ENCODE data around the gene C19orf38.

C19orf38 gene

DNA sequence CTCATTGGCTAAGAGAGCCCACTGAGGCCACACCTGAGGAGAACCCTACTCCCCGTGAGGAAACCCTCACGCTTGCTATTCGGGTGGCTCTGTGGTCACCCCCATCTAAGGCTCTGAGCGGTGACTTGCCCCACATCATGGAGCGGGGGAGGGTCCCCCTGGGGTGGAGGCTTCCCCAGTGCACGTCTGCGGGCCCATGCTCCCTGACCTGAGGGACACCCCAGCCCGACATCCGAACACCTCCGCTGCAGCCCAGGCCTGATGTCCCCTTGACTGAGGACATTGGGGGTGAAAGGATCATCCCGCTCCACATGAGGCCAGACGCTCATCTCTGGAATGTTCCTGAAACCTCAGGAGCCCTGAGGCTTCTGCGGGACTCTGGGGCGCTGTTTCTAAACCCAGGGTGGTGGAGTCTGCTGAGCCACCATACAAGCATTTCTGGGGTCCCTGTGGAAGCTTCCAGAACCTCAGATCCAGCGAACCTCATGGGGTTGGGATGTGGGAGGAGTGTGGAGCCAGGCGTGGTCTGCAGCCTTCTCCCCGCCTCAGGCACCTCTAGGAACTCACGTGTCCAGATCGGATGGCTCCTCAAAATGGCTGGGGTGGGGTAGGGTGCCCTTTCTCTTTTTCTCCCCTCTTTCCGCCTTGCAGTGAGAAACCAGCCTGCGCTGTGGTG lies 32.1 kb upstream of the C19orf38 start:
- POLR2A ChIA-PET: no interaction called here
- Histone ChIP-seq H3K27ac (ENCODE audit: insufficient read depth in 1 of 2, low read depth in 1 of 2, low read length in 2 of 2, poor library complexity in 1 of 2, severe bottlenecking in 2 of 2) (no peak overlapping the region), H3K36me3 (ENCODE audit: control insufficient read depth in 4 of 4, insufficient read depth in 4 of 4, low read length in 3 of 4) (peaks cover 6 to 71% (median 31%) of the 10 kb centered on the region in 4 experiments), H3K4me3 (ENCODE audit: control insufficient read depth in 1 of 7, extremely low read depth in 1 of 7, insufficient read depth in 4 of 7, low read depth in 2 of 7, low read length in 6 of 7) (no peak overlapping the region), H3K27me3 (replicated peaks in 2 of 5; ENCODE audit: control insufficient read depth in 4 of 5, insufficient read depth in 5 of 5, low read length in 4 of 5) (no peaks in the 10 kb centered on the region), H3K9me3 (ENCODE audit: control extremely low read depth in 1 of 5, control insufficient read depth in 4 of 5, insufficient read depth in 2 of 5, low read depth in 1 of 5, low read length in 4 of 5) (no peaks in the 10 kb centered on the region), H3K4me1 (ENCODE audit: control extremely low read depth in 1 of 4, control insufficient read depth in 4 of 4, insufficient read depth in 4 of 4, low read length in 3 of 4) (peaks cover 0 to 36% (median 31%) of the 10 kb centered on the region in 4 experiments)
- WGBS (ENCODE audit: insufficient coverage): 95% methylated on average over 21 of the region's 21 CpGs
- no peak for DNase-seq
- CTCF ChIA-PET: interaction anchor here (1.4 kb wide), 1 partner anchor 47 kb away, joined by 3 read pairs; no protein-coding TSS in a partner anchor

- H3K4me1 ChIP-seq (ENCODE audit: control extremely low read depth in 1 of 4, control insufficient read depth in 4 of 4, insufficient read depth in 4 of 4, low read length in 3 of 4): peaks cover 0 to 33% (median 26%) of the 10 kb centered on the region in 4 experiments
- no peaks in the 10 kb centered on the region for H3K27me3 ChIP-seq (replicated peaks in 2 of 5; ENCODE audit: control insufficient read depth in 4 of 5, insufficient read depth in 5 of 5, low read length in 4 of 5)
- ChIA-PET POLR2A (no interaction called here), CTCF (no interaction called here)
- no peaks in the 10 kb centered on the region for H3K9me3 ChIP-seq (ENCODE audit: control extremely low read depth in 1 of 5, control insufficient read depth in 4 of 5, insufficient read depth in 2 of 5, low read depth in 1 of 5, low read length in 4 of 5)
- WGBS (ENCODE audit: insufficient coverage): 99% methylated on average over 11 of the region's 11 CpGs
- no peak overlapping the region for H3K27ac ChIP-seq (ENCODE audit: insufficient read depth in 1 of 2, low read depth in 1 of 2, low read length in 2 of 2, poor library complexity in 1 of 2, severe bottlenecking in 2 of 2)
- no peak overlapping the region for H3K4me3 ChIP-seq (ENCODE audit: control insufficient read depth in 1 of 7, extremely low read depth in 1 of 7, insufficient read depth in 4 of 7, low read depth in 2 of 7, low read length in 6 of 7)
- H3K36me3 ChIP-seq (ENCODE audit: control insufficient read depth in 4 of 4, insufficient read depth in 4 of 4, low read length in 3 of 4): peaks cover 6 to 70% (median 31%) of the 10 kb centered on the region in 4 experiments
- DNase-seq: no peak
Observed at GRCh38 chr19:10816691-10817090, 31.5 kb upstream of the C19orf38 start.

DNA sequence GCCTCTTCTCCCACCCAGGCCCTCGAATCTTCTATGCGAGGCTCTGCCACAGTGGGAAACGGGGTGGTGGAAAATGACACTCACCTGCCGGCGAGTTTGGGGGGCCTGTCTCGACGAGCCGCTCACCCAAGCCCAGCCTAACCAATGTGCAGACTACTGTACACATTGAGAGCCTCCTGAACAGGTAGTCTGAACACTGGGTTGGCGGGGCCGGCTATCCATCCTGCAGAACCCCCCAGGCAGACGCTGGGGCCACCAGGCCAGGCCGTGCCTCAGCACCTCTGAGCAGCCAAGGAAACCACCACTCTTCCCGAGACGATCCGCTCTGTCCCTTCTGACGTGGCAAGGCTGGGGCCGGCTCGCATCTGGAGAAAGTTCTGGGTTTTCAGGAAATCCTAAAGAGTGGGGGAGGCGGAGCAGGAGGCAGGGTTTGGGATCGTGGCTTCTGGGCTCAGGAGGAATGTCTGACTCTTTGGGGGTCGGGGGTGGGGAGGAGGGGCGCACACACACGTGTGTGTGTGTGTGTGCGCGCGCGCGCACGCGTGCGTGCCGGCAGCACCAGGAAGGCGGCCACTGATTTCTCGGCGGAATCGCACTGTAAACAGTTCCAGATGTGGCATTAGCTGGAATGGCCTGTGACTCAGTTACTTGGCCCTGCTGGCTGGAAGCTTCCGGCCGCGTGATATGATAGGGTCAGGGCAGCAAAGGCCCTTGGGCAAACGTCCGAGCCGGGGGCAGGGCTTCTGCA lies 30.8 kb upstream of the C19orf38 start:
- POLR2A ChIA-PET: no interaction called here
- Histone ChIP-seq H3K36me3 (ENCODE audit: control insufficient read depth in 4 of 4, insufficient read depth in 4 of 4, low read length in 3 of 4) (peaks cover 6 to 66% (median 32%) of the 10 kb centered on the region in 4 experiments), H3K9me3 (ENCODE audit: control extremely low read depth in 1 of 5, control insufficient read depth in 4 of 5, insufficient read depth in 2 of 5, low read depth in 1 of 5, low read length in 4 of 5) (no peaks in the 10 kb centered on the region), H3K27ac (ENCODE audit: insufficient read depth in 1 of 2, low read depth in 1 of 2, low read length in 2 of 2, poor library complexity in 1 of 2, severe bottlenecking in 2 of 2) (no peak overlapping the region), H3K27me3 (replicated peaks in 2 of 5; ENCODE audit: control insufficient read depth in 4 of 5, insufficient read depth in 5 of 5, low read length in 4 of 5) (no peaks in the 10 kb centered on the region), H3K4me1 (ENCODE audit: control extremely low read depth in 1 of 4, control insufficient read depth in 4 of 4, insufficient read depth in 4 of 4, low read length in 3 of 4) (peaks cover 0 to 25% (median 19%) of the 10 kb centered on the region in 4 experiments), H3K4me3 (ENCODE audit: control insufficient read depth in 1 of 7, extremely low read depth in 1 of 7, insufficient read depth in 4 of 7, low read depth in 2 of 7, low read length in 6 of 7) (no peak overlapping the region)
- DNase-seq: no peak
- CTCF ChIA-PET: interaction anchor here (1.0 to 1.3 kb wide), 2 partner anchors 14 to 22 kb away, joined by 3 read pairs; no protein-coding TSS in a partner anchor
- WGBS (ENCODE audit: insufficient coverage): 93% methylated on average over 40 of the region's 42 CpGs

DNA sequence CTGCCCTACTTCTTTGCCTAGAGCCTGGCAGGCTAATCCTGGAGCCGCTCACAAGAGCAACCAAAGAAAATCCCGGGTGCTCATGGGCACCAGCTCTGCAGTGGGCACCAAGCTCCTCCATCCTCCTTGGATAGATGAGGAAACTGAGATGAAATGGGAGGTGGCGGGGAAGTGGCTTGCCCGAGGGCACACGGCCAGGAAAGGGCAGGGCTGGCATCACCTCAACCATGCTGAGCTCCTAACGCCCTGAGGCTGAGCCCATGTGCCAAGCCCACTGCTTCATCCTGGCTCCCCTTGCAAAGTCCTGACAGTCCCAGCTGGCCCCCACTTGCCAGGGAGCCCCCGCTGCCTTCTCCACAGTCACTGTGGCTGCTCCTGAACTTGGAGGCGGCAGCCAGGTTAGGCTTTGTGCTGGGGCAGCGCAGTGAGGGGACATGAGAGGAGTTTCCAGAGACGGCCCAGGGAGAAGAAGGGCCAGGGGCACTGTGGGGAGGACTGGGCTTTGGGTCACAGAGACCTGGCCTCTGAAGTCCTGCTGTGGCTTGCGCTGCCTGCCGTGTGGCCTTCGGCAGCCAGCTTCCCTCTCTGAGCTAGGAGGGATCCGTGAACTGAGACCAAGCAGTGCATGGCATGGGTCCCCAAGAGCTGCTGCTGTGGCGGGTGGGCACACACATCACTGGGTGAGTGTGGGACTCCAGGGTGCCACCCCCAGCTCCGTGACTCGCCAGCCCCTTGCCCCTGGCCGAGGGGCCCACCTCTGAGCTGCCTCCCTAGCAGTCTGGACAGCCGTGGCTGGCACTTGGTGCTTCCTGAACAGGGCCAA lies 29.7 kb upstream of the C19orf38 start:
- Histone ChIP-seq H3K4me1 (ENCODE audit: control extremely low read depth in 1 of 4, control insufficient read depth in 4 of 4, insufficient read depth in 4 of 4, low read length in 3 of 4) (peaks cover 0 to 15% (median 9%) of the 10 kb centered on the region in 4 experiments), H3K27me3 (replicated peaks in 2 of 5; ENCODE audit: control insufficient read depth in 4 of 5, insufficient read depth in 5 of 5, low read length in 4 of 5) (no peaks in the 10 kb centered on the region), H3K9me3 (ENCODE audit: control extremely low read depth in 1 of 5, control insufficient read depth in 4 of 5, insufficient read depth in 2 of 5, low read depth in 1 of 5, low read length in 4 of 5) (no peaks in the 10 kb centered on the region), H3K27ac (ENCODE audit: insufficient read depth in 1 of 2, low read depth in 1 of 2, low read length in 2 of 2, poor library complexity in 1 of 2, severe bottlenecking in 2 of 2) (peak overlapping the region in 1 of 2 experiments; percentile 40), H3K36me3 (ENCODE audit: control insufficient read depth in 4 of 4, insufficient read depth in 4 of 4, low read length in 3 of 4) (peaks cover 6 to 69% (median 34%) of the 10 kb centered on the region in 4 experiments), H3K4me3 (ENCODE audit: control insufficient read depth in 1 of 7, extremely low read depth in 1 of 7, insufficient read depth in 4 of 7, low read depth in 2 of 7, low read length in 6 of 7) (no peak overlapping the region)
- WGBS (ENCODE audit: insufficient coverage): 97% methylated on average over 16 of the region's 19 CpGs
- DNase-seq: no peak
- POLR2A ChIA-PET: no interaction called here
- CTCF ChIA-PET: interaction anchor here (1.0 to 1.3 kb wide), 2 partner anchors 13 to 23 kb away, joined by 3 read pairs; no protein-coding TSS in a partner anchor

GRCh38 chr19:10819124-10820060 lies 28.8 kb upstream of the C19orf38 start:
- CTCF ChIA-PET: interaction anchor here (1.3 kb wide), 1 partner anchor 12 kb away, joined by 3 read pairs; no protein-coding TSS in a partner anchor
- no peaks in the 10 kb centered on the region for H3K27me3 ChIP-seq (replicated peaks in 2 of 5; ENCODE audit: control insufficient read depth in 4 of 5, insufficient read depth in 5 of 5, low read length in 4 of 5)
- DNase-seq: no peak
- no peak overlapping the region for H3K4me3 ChIP-seq (ENCODE audit: control insufficient read depth in 1 of 7, extremely low read depth in 1 of 7, insufficient read depth in 4 of 7, low read depth in 2 of 7, low read length in 6 of 7)
- no peaks in the 10 kb centered on the region for H3K9me3 ChIP-seq (ENCODE audit: control extremely low read depth in 1 of 5, control insufficient read depth in 4 of 5, insufficient read depth in 2 of 5, low read depth in 1 of 5, low read length in 4 of 5)
- 97% methylated on average over 23 of the region's 27 CpGs for WGBS (ENCODE audit: insufficient coverage)
- POLR2A ChIA-PET: no interaction called here
- peaks cover 6 to 74% (median 39%) of the 10 kb centered on the region in 4 experiments for H3K36me3 ChIP-seq (ENCODE audit: control insufficient read depth in 4 of 4, insufficient read depth in 4 of 4, low read length in 3 of 4)
- peaks cover 0 to 10% (median 4%) of the 10 kb centered on the region in 4 experiments for H3K4me1 ChIP-seq (ENCODE audit: control extremely low read depth in 1 of 4, control insufficient read depth in 4 of 4, insufficient read depth in 4 of 4, low read length in 3 of 4)
- peak overlapping the region in 1 of 2 experiments; percentile 40 for H3K27ac ChIP-seq (ENCODE audit: insufficient read depth in 1 of 2, low read depth in 1 of 2, low read length in 2 of 2, poor library complexity in 1 of 2, severe bottlenecking in 2 of 2)

- no peak overlapping the region for H3K27ac ChIP-seq (ENCODE audit: insufficient read depth in 1 of 2, low read depth in 1 of 2, low read length in 2 of 2, poor library complexity in 1 of 2, severe bottlenecking in 2 of 2)
- POLR2A ChIA-PET: interaction anchor here (1.7 kb wide), 1 partner anchor 10 kb away, joined by 5 read pairs; no protein-coding TSS in a partner anchor
- 95% methylated on average over 7 of the region's 7 CpGs for WGBS (ENCODE audit: insufficient coverage)
Observed at GRCh38 chr19:10820173-10820572, 28.0 kb upstream of the C19orf38 start.

More at GRCh38 chr19:10820173-10820572, 28.0 kb upstream of the C19orf38 start:
- peaks cover 0 to 10% (median 4%) of the 10 kb centered on the region in 4 experiments for H3K4me1 ChIP-seq (ENCODE audit: control extremely low read depth in 1 of 4, control insufficient read depth in 4 of 4, insufficient read depth in 4 of 4, low read length in 3 of 4)
- no peaks in the 10 kb centered on the region for H3K9me3 ChIP-seq (ENCODE audit: control extremely low read depth in 1 of 5, control insufficient read depth in 4 of 5, insufficient read depth in 2 of 5, low read depth in 1 of 5, low read length in 4 of 5)
- H3K27me3 ChIP-seq (replicated peaks in 2 of 5; ENCODE audit: control insufficient read depth in 4 of 5, insufficient read depth in 5 of 5, low read length in 4 of 5): no peaks in the 10 kb centered on the region
- no peak for DNase-seq
- CTCF ChIA-PET: interaction anchor here (1.0 to 2.5 kb wide), 6 partner anchors 8 to 44 kb away, joined by 3 to 12 read pairs (median 4); no protein-coding TSS in a partner anchor
- H3K36me3 ChIP-seq (ENCODE audit: control insufficient read depth in 4 of 4, insufficient read depth in 4 of 4, low read length in 3 of 4): peaks cover 2 to 73% (median 41%) of the 10 kb centered on the region in 4 experiments
- H3K4me3 ChIP-seq (ENCODE audit: control insufficient read depth in 1 of 7, extremely low read depth in 1 of 7, insufficient read depth in 4 of 7, low read depth in 2 of 7, low read length in 6 of 7): no peak overlapping the region
